ENCODE data around the gene PCSK9. TPM values are rescaled to one million over a fixed set of nuclear protein-coding genes. Genes with fewer than 3 reads are reported as not detected.

The PCSK9 gene
- total and polyA plus RNA-seq, 7 donors = under 0.01 to 0.03 TPM; not detected in 5

GRCh38 chr1:55038974-55039341 is 390 bp upstream of the PCSK9 start:
- no peak for DNase-seq
- H3K4me3 ChIP-seq = no peak overlapping the region
- no peak for TF ChIP-seq CTCF (IDR thresholded peaks at IDR 0.05)
- peaks cover 6% of the 10 kb centered on the region for H3K4me1 ChIP-seq
- peaks cover 0 to 56% (median 8%) of the 10 kb centered on the region in 3 donors for H3K27me3 ChIP-seq (ENCODE audit: insufficient read depth in 3 of 3, low read length in 2 of 3)
- ATAC-seq = peak in 1 of 4 donors; percentile 15
- no peaks in the 10 kb centered on the region for H3K36me3 ChIP-seq (ENCODE audit: insufficient read depth in 1 of 2, low read depth in 1 of 2)
- H3K27ac ChIP-seq = no peak overlapping the region
- WGBS, 3 donors = 32 to 48% (median 46%) methylated on average over 9 of the region's 9 CpGs
- H3K9me3 ChIP-seq = no peaks in the 10 kb centered on the region
- intact Hi-C loops (cut with DNase I) = no loop called here

GRCh38 chr1:55040083-55040932 is 960 bp downstream of the PCSK9 start:
- peak; percentile 7 to 51 (median 33) for ATAC-seq
- DNase-seq = no peak
- H3K4me3 ChIP-seq = peak overlapping the region; percentile 44
- no peak for TF ChIP-seq CTCF (IDR thresholded peaks at IDR 0.05)
- H3K9me3 ChIP-seq = no peaks in the 10 kb centered on the region
- H3K27ac ChIP-seq = no peak overlapping the region
- H3K4me1 ChIP-seq = peaks cover 6% of the 10 kb centered on the region
- H3K27me3 ChIP-seq (ENCODE audit: insufficient read depth in 3 of 3, low read length in 2 of 3) = peaks cover 0 to 46% (median 6%) of the 10 kb centered on the region in 3 donors
- no peaks in the 10 kb centered on the region for H3K36me3 ChIP-seq (ENCODE audit: insufficient read depth in 1 of 2, low read depth in 1 of 2)
- WGBS, 3 donors = 13 to 23% (median 14%) methylated on average over 47 to 49 of the region's 49 CpGs
- intact Hi-C loops (cut with DNase I) = no loop called here

GRCh38 chr1:55040933-55041494 is 1.7 kb downstream of the PCSK9 start:
- Histone ChIP-seq H3K4me1 (peaks cover 6% of the 10 kb centered on the region), H3K9me3 (no peaks in the 10 kb centered on the region), H3K36me3 (ENCODE audit: insufficient read depth in 1 of 2, low read depth in 1 of 2) (no peaks in the 10 kb centered on the region), H3K27me3 (ENCODE audit: insufficient read depth in 3 of 3, low read length in 2 of 3) (peaks cover 0 to 39% (median 6%) of the 10 kb centered on the region in 3 donors), H3K4me3 (no peak overlapping the region), H3K27ac (no peak overlapping the region)
- ATAC-seq (no peak), DNase-seq (no peak)
- TF ChIP-seq CTCF (IDR thresholded peaks at IDR 0.05) = no peak
- intact Hi-C loops (cut with DNase I) = no loop called here
- 53 to 68% (median 67%) methylated on average over 5 of the region's 5 CpGs for WGBS, 3 donors

GRCh38 chr1:55041613-55042012 is 2.3 kb downstream of the PCSK9 start:
- no peaks in the 10 kb centered on the region for H3K9me3 ChIP-seq
- no peaks in the 10 kb centered on the region for H3K36me3 ChIP-seq (ENCODE audit: insufficient read depth in 1 of 2, low read depth in 1 of 2)
- no peak for DNase-seq
- no peak overlapping the region for H3K27ac ChIP-seq
- WGBS, 3 donors = 65 to 98% (median 85%) methylated on average over 3 of the region's 3 CpGs
- intact Hi-C loops (cut with DNase I) = no loop called here
- H3K4me3 ChIP-seq = no peak overlapping the region
- peaks cover 6% of the 10 kb centered on the region for H3K4me1 ChIP-seq
- no peak for ATAC-seq
- peaks cover 0 to 34% (median 6%) of the 10 kb centered on the region in 3 donors for H3K27me3 ChIP-seq (ENCODE audit: insufficient read depth in 3 of 3, low read length in 2 of 3)
- no peak for TF ChIP-seq CTCF (IDR thresholded peaks at IDR 0.05)
